ENCODE results near the gene SFI1. TPM values are rescaled to one million over a fixed set of nuclear protein-coding genes. Genes with fewer than 3 reads are reported as not detected.

SFI1 gene
- total and polyA plus RNA-seq, 2 of the 8 experiments (the other 6 are each of a cell fraction or from before 2014, with no cell fraction given), result 10.4 to 30.1 TPM

DNA sequence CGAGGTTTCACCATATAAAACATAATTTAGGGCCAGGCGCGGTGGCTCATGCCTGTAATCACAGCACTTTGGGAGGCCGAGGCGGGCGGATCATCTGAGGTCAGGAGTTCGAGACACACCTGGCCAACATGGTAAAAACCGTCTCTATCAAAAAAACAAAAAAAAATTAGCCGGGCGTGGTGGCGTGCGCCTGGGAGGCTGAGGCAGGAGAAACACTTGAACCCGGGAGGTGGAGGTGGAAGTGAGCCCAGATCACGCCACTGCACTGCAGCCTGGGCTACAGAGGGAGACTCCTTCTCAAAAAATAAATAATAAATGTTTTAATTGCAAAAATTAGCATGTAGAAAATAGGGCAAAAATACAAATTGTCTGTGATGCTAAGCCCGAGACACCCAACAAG lies 993 bp upstream of the SFI1 start:
- no peak overlapping the region for H2BK5ac ChIP-seq (ENCODE audit: low read depth, low read length)
- H4K8ac ChIP-seq (ENCODE audit: extremely low read depth, insufficient read depth, low read length), result no peak overlapping the region
- H2BK20ac ChIP-seq (ENCODE audit: low read length), result no peak overlapping the region
- H3K4me1 ChIP-seq (replicated peaks in 1 of 4; ENCODE audit: control insufficient read depth in 3 of 4, insufficient read depth in 4 of 4, low read length in 3 of 4), result peaks cover 1 to 8% (median 7%) of the 10 kb centered on the region in 4 experiments; a peak in 6 of 7 replicates
- no peak overlapping the region for H2BK12ac ChIP-seq (ENCODE audit: low read depth, low read length)
- no peak overlapping the region for H3K23ac ChIP-seq (ENCODE audit: insufficient read length)
- no peak overlapping the region for H3K56ac ChIP-seq (replicated peaks; ENCODE audit: insufficient read length, low read depth, low read length)
- no peak overlapping the region for H2BK15ac ChIP-seq (ENCODE audit: low read length)
- no peak overlapping the region for H3K14ac ChIP-seq (ENCODE audit: insufficient read length)
- peaks cover 0 to 5% of the 10 kb centered on the region in 2 experiments; a peak in 1 of 4 replicates for H3K79me2 ChIP-seq (ENCODE audit: control insufficient read depth in 1 of 2, insufficient read depth in 2 of 2, low read length in 2 of 2)
- H3K9me3 ChIP-seq (ENCODE audit: insufficient read depth in 2 of 2, low read depth in 1 of 2, low read length in 1 of 2), result peaks cover 0 to 5% of the 10 kb centered on the region in 2 experiments; a peak in 1 of 4 replicates
- no peak overlapping the region for H3K9ac ChIP-seq (replicated peaks in 1 of 4; ENCODE audit: extremely low read depth in 1 of 4, low read depth in 3 of 4, low read length in 3 of 4)
- H2BK120ac ChIP-seq (replicated peaks; ENCODE audit: low read depth, low read length), result no peak overlapping the region
- H3K23me2 ChIP-seq (ENCODE audit: low read depth, low read length), result peaks cover 4% of the 10 kb centered on the region; the same call in 1 of the 2 replicates
- no peaks in the 10 kb centered on the region for H3K79me1 ChIP-seq (ENCODE audit: low read depth, low read length)
- H3K4me2 ChIP-seq (ENCODE audit: insufficient read depth in 1 of 2, low read depth in 2 of 2, low read length in 2 of 2), result peak overlapping the region; percentile 69 to 78; a peak in 3 of 4 replicates
- H2AFZ ChIP-seq (ENCODE audit: low read length), result no peak overlapping the region
- FAIRE-seq (no peak), DNase-seq (ENCODE audit: low read depth in 1 of 2, low spot score in 2 of 2) (no peak)
- ChIA-PET CTCF (ENCODE audit: partially characterized antibody) (no interaction called here), POLR2A (ENCODE audit: partially characterized antibody) (interaction anchor here (1.5 kb wide), 1 partner anchor 96 kb away, joined by 3 read pairs; the partner anchor contains the start of gene DRG1)
- peak overlapping the region in 3 of 4 experiments; percentile 61 to 76 (median 75); a peak in 5 of 8 replicates for H3K4me3 ChIP-seq (ENCODE audit: extremely low read depth in 1 of 4, insufficient read depth in 2 of 4, low read depth in 3 of 4, low read length in 4 of 4)
- no peak overlapping the region; the same call in 1 of the 2 replicates for H3K18ac ChIP-seq (ENCODE audit: extremely low read depth, low read length)
- no peak overlapping the region for H2AK5ac ChIP-seq (ENCODE audit: low read depth, low read length)
- peak overlapping the region; percentile 79 for H4K5ac ChIP-seq (ENCODE audit: insufficient read length, low read depth, low read length)
- H3K27me3 ChIP-seq (replicated peaks in 1 of 4; ENCODE audit: control insufficient read depth in 3 of 4, extremely low read depth in 1 of 4, insufficient read depth in 3 of 4, low read length in 3 of 4), result peaks cover 0 to 10% (median 4%) of the 10 kb centered on the region in 4 experiments; a peak in 2 of 7 replicates
- H4K91ac ChIP-seq (replicated peaks; ENCODE audit: insufficient read length, low read length), result no peak overlapping the region
- no peak overlapping the region for H3K27ac ChIP-seq (ENCODE audit: low read depth, low read length)
- H4K20me1 ChIP-seq (replicated peaks in 1 of 2; ENCODE audit: control insufficient read depth in 1 of 2, insufficient read depth in 2 of 2, low read length in 2 of 2), result no peaks in the 10 kb centered on the region
- 81% methylated on average over 15 of the region's 15 CpGs; no CpG with 5 or more reads in 1 of the 2 experiments for WGBS, 2 experiments (ENCODE audit: extremely low coverage in 1 of 2, insufficient coverage in 1 of 2, insufficient read length in 1 of 2, insufficient replicate concordance in 2 of 2, low coverage in 1 of 2, low lambda C conversion rate in 2 of 2, missing lambda C conversion rate in 1 of 2)
- H3K36me3 ChIP-seq (ENCODE audit: control insufficient read depth in 2 of 4, insufficient read depth in 4 of 4, low read length in 3 of 4), result no peaks in the 10 kb centered on the region
- H3K4ac ChIP-seq (replicated peaks; ENCODE audit: insufficient read length, low read depth, low read length), result no peak overlapping the region
- TF ChIP-seq EP300 (IDR thresholded peaks at IDR 0.05; ENCODE audit: borderline replicate concordance in 1 of 2, low read depth in 2 of 2, low read length in 2 of 2), result no peak
- TF ChIP-seq SP1 (IDR thresholded peaks at IDR 0.05; ENCODE audit: low read depth, low read length), result no peak
- TF ChIP-seq RFX5 (IDR thresholded peaks at IDR 0.05; ENCODE audit: borderline replicate concordance, low read depth, low read length), result no peak
- TF ChIP-seq POLR2A (IDR thresholded peaks at IDR 0.05; ENCODE audit: control extremely low read depth in 1 of 2, low read depth in 2 of 2, low read length in 2 of 2), result no peak
- no peak for TF ChIP-seq KDM4A (IDR thresholded peaks at IDR 0.05; ENCODE audit: low read depth, low read length, severe bottlenecking)
- TF ChIP-seq ZNF274 (IDR thresholded peaks at IDR 0.05; ENCODE audit: borderline replicate concordance, extremely low read depth, low read length), result no peak
- no peak for TF ChIP-seq POLR2AphosphoS5 (IDR thresholded peaks at IDR 0.05; ENCODE audit: low read depth, low read length)
- TF ChIP-seq CTCF (IDR thresholded peaks at IDR 0.05; ENCODE audit: control extremely low read depth in 1 of 3, insufficient read depth in 1 of 3, low read depth in 1 of 3, low read length in 3 of 3), result no peak
- TF ChIP-seq E2F6 (IDR thresholded peaks at IDR 0.05), result no peak
- TF ChIP-seq JUND (IDR thresholded peaks at IDR 0.05; ENCODE audit: low read length), result no peak
